Testis (tissue), 3 donors: ENCODE results near the gene KBTBD6. TPM values are rescaled to one million over a fixed set of nuclear protein-coding genes. Genes with fewer than 3 reads are reported as not detected.

Experiments
- DNase-seq: peaks from one replicate; pipeline ENCODE4 v3.0.0-alpha.2; 2019
- H3K27ac ChIP-seq, 2 donors: fragments of 200-600 bp; sonication (generic); one replicate each; pipeline ENCODE4 v1.5.1; 2019
- H3K27me3 ChIP-seq: fragments of 200-600 bp; sonication (generic); one replicate; pipeline ENCODE4 v1.5.1; 2019
- H3K36me3 ChIP-seq: fragments of 200-600 bp; sonication (generic); one replicate; pipeline ENCODE4 v1.5.1; 2017; ENCODE audit warnings: low read depth; ENCODE audit errors: missing control alignments
- H3K4me1 ChIP-seq: fragments of 200-600 bp; sonication (generic); one replicate; pipeline ENCODE4 v1.5.1; 2019
- H3K4me3 ChIP-seq, 2 donors: fragments of 200-600 bp; sonication (generic); one replicate each; pipeline ENCODE4 v1.5.1; 2017 to 2019
- H3K9me3 ChIP-seq: fragments of 200-600 bp; sonication (generic); one replicate; pipeline ENCODE4 v1.5.1; 2017
- CTCF ChIP-seq, 3 experiments: fragments of 450-650 bp in 2 of 3; fragments of 200-600 bp in 1 of 3; sonication (generic) in 1 of 3; IDR thresholded peaks; one replicate each; pipeline ENCODE4 v1.5.1; 2016 to 2019; ENCODE audit warnings: antibody characterized with exemption in 3 of 3, mild to moderate bottlenecking in 2 of 3, moderate library complexity in 1 of 3
- POLR2A ChIP-seq: fragments of 450-650 bp; IDR thresholded peaks from one replicate; pipeline ENCODE4 v1.6.1; 2017; ENCODE audit warnings: antibody characterized with exemption, mild to moderate bottlenecking, moderate library complexity
- WGBS, 2 donors: methylation state at CpG; one replicate each; pipeline ENCODE4 v1.1.5; 2018; 5-methylcytosine and 5-hydroxymethylcytosine counted together
- intact Hi-C: fragments of 100-400 bp; cut with DNase I; formaldehyde crosslinking; loops from one replicate; pipeline ENCODE4 v1.15.1; 2023; ENCODE audit warnings: low total_unique reads
- polyA plus RNA-seq: library from polyadenylated mRNA; stranded (reverse); fragments of 350-450 nt; fragmentation: Illumina TruSeq; extraction: RNeasy Lipid Tissue Mini Kit (QIAGEN cat#74804); gene quantifications from one replicate; pipeline ENCODE4 v1.2.3, GENCODE V29; 2014; ENCODE audit warnings: low read depth, low replicate concordance; ENCODE audit not compliant: insufficient read depth
- total RNA-seq, 2 donors: library from RNA; depleted of rRNA; stranded (reverse); fragments of >200 nt; gene quantifications; one replicate each; pipeline ENCODE4 v1.2.3, GENCODE V29; 2016

Gene KBTBD6
- total and polyA plus RNA-seq, 3 donors from 2014 or later, result 10.6 to 13.9 (median 13.1) TPM

GRCh38 chr13:41130356-41130755 lies 2.2 kb downstream of the KBTBD6 start:
- WGBS, 2 donors, result 71 to 77% methylated on average over 3 of the region's 3 CpGs
- no peak overlapping the region for H3K27ac ChIP-seq

GRCh38 chr13:41127701-41128100 lies 4.9 kb downstream of the KBTBD6 start:
- Histone ChIP-seq H3K4me3 (no peak overlapping the region), H3K27me3 (no peaks in the 10 kb centered on the region), H3K4me1 (peaks cover 11% of the 10 kb centered on the region), H3K36me3 (no peaks in the 10 kb centered on the region), H3K27ac (no peak overlapping the region), H3K9me3 (no peaks in the 10 kb centered on the region)
- TF ChIP-seq POLR2A (no peak), CTCF (IDR thresholded peaks at IDR 0.05) (no peak)
- WGBS, 2 donors, result 58 to 73% methylated on average over 3 of the region's 3 CpGs
- no peak for DNase-seq
- intact Hi-C loops, result no loop called here

More at GRCh38 chr13:41130356-41130755, 2.2 kb downstream of the KBTBD6 start:
- Histone ChIP-seq H3K27me3 (no peaks in the 10 kb centered on the region), H3K9me3 (no peaks in the 10 kb centered on the region), H3K4me1 (peaks cover 16% of the 10 kb centered on the region), H3K4me3 (no peak overlapping the region), H3K36me3 (no peaks in the 10 kb centered on the region)
- intact Hi-C loops, result no loop called here
- no peak for DNase-seq
- TF ChIP-seq POLR2A, result no peak
- TF ChIP-seq CTCF (IDR thresholded peaks at IDR 0.05), result no peak

- Histone ChIP-seq H3K27ac (no peak overlapping the region), H3K36me3 (no peaks in the 10 kb centered on the region), H3K9me3 (no peaks in the 10 kb centered on the region), H3K4me3 (no peak overlapping the region), H3K4me1 (no peaks in the 10 kb centered on the region), H3K27me3 (no peaks in the 10 kb centered on the region)
- TF ChIP-seq CTCF (IDR thresholded peaks at IDR 0.05), result no peak
- TF ChIP-seq POLR2A, result no peak
- 75 to 83% methylated on average over 2 of the region's 2 CpGs for WGBS, 2 donors
- intact Hi-C loops, result no loop called here
- no peak for DNase-seq
These were observed 9.8 kb downstream of the KBTBD6 start for GRCh38 chr13:41122838-41123237.

- 75 to 84% methylated on average over 4 of the region's 4 CpGs for WGBS, 2 donors
- Histone ChIP-seq H3K4me3 (no peak overlapping the region), H3K9me3 (no peaks in the 10 kb centered on the region), H3K36me3 (no peaks in the 10 kb centered on the region), H3K27me3 (no peaks in the 10 kb centered on the region), H3K4me1 (no peaks in the 10 kb centered on the region), H3K27ac (no peak overlapping the region)
- no peak for DNase-seq
- TF ChIP-seq POLR2A (no peak), CTCF (IDR thresholded peaks at IDR 0.05) (no peak)
- intact Hi-C loops, result no loop called here
These were observed 14.7 kb downstream of the KBTBD6 start for GRCh38 chr13:41117869-41118268.

- DNase-seq, result no peak
- H3K4me1 ChIP-seq, result no peaks in the 10 kb centered on the region
- TF ChIP-seq CTCF (IDR thresholded peaks at IDR 0.05), result no peak
- no peak for TF ChIP-seq POLR2A
- H3K9me3 ChIP-seq, result no peaks in the 10 kb centered on the region
- no peaks in the 10 kb centered on the region for H3K36me3 ChIP-seq
- 91 to 95% methylated on average over 6 to 7 of the region's 7 CpGs for WGBS, 2 donors
- H3K27ac ChIP-seq, result no peak overlapping the region
- intact Hi-C loops, result no loop called here
- H3K4me3 ChIP-seq, result no peak overlapping the region
- no peaks in the 10 kb centered on the region for H3K27me3 ChIP-seq
These were observed 21.1 kb downstream of the KBTBD6 start for GRCh38 chr13:41111454-41111853.
